SK-N-DZ (cell line): ENCODE measurements around the gene HOXA3. TPM values are rescaled to one million over a fixed set of nuclear protein-coding genes. Genes with fewer than 3 reads are reported as not detected.
A peak's percentile ranks its signal among the peaks of the same experiment; 100 is the strongest.

ENCODE experiments used
- DNase-seq: peaks from one replicate; pipeline ENCODE4 v3.0.0-alpha.2; 2015; ENCODE audit warnings: low spot score
- polyA plus RNA-seq, 2 experiments: library from polyadenylated mRNA; depleted of rRNA; stranded (reverse); fragments of >200 nt; gene quantifications; 2 replicates each; pipeline ENCODE4 v1.2.3, GENCODE V29; 2014

Gene HOXA3
- polyA plus RNA-seq (2014; cell fraction: cytosol; rRNA removed): not detected in 2 replicates
- not detected in 2 replicates for polyA plus RNA-seq (2014; cell fraction: nucleus; rRNA removed)

DNA sequence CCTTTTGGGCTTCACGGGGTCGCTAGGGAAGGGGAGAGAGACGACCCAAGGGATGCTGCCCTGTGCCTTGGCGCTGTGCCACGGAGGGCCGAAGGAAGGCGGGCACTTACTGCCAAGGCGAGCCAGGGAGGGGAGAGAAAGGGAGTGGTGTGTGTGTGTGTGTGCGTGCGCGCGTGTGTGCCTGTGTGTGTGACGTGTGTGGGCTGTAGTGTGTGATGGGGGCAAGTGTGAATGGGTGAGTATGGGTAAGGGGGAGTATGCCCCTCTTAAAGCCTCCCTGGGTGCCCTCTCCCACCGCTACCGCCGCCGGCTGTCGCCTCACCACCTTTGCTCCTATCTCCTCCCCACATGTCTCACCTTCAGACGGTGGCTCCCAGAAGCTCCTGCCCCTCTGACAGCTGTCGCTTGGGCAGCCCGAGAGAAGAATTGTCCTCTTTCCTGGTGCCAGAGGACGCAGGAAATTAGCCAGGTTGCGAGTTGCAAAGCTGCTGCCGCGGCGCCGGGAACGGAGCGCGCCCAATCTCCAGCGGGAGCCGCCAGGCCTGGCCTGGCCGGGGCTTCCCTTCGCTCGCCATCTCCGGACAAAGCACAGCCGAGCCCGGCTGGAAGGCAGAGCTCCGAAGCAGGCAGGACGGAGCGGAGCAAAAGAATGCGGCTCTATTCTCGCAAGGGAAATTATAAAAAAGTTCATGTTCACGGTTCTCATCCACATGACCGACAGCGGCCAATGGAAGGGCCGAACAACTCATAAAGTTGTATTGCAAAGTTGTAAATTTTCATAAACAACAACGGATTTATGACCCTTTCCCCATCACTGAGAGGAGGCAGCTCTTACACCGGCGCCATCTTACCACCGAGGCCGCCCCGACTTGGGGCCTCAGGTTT is at the start of gene HOXA3:
HOXA3 (minus strand) TSS at position 653 of the 885 bp plus-strand sequence. CDS start 41,943 bp downstream, outside the sequence.
- no peak for DNase-seq

DNA sequence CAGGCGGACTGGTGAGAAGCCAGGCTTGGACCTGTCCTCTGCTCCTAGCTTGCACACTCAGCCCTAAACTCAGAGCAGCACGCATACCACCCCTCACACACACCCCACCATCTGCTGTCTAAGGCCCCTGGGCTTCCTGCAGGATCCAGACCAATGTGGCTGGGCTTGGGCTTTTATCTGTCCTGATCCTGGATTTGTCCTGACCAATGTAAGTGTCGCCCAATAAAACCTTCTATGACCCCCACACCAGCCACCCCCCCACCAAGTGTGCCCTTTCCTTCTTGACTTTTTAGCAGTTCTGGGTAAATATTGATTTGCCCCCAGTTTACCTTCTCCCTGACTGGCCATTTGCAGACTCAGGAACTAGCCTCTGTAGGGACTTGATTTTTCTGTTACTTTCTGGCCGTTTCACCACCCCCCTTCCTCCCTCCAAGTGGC is 49.2 kb upstream of the HOXA3 start:
- no peak for DNase-seq

DNA sequence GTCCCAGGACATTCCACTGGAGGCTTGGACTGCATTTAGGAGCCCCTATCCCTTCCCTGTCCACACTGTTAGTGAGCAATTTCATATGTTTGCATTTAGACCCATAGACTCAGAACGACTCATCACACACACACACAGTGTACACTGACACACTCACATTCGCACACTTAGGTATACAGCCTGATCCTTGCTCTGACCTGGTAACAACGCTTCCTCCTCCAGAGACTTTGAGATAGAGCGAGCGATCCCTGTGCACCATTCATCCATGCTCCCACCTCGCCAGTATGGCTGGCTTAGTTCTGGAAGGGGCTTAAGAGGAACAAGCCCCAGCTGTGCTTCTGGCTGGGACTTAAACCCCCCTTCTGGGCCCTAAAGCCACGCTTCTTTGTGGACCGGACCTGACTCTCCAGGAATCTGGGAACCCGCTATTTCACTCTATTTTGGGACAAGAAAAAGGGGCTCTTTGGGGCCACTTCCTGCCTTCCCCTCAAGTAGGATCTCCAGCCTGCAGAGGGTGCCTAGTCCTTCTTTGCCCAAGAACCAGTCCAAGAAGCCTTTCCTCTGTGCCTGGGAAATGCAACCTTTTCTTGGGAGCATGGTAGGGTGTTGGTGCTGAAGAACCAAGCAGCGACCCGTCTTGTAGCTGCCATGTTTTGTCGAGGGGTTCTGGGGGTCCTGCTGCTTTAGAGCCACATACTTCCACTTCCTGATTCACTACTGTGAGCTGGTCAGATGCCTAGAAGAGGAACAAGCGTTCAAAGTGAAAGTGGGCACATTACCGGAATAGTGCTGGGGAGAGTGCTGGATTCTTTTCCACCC is 48.6 kb upstream of the HOXA3 start:
- DNase-seq: no peak

DNA sequence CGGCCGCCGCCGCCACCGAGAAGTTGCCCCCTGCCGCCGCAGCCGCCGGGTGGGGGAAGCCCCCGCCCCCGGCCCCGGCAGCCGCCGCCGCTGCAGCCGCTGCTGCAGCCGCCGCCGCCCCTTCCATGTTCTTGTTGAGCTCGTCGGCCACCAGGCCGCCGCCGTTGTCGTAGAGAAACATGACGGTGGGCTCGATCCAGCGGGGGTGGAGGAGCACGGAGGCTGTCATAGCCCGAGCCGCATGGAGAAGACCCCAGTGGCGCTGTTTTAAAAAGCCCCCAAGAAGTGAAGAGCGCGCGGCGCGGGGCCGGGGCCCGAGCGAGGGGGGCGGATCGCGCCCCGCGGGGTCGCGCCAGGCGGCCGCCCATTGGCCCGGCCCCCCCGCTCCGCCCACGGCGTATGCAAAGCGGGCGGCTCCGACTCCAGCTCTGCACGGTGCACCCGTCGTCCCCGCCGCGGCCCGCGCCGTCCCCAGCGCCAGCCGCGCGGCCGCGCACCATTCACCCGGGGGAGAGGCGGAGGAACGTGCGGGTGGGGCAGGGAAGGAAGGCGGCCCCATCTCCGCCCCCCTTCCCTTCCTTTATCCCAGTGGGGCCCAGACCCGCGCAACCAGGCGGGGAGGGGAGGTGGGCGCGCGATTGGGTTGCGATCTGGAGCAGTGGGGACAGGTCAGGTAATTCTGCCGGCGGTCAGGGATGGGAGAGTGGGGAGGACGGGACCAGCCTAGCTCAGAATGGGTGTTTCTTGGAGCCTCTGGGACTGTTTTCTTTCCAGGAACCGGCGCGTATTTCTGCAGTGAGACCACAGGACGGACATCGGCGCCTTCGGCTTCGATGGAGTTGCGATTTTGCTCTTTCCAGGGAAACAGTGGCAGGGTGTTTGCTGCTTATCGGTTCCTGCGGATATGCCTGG is 47.7 kb upstream of the HOXA3 start, which contains the start of gene HOXA13:
HOXA13 (minus strand) TSS at position 243 of the 912 bp plus-strand sequence; CDS start at position 229, 14 bp downstream.
- peak; percentile 52 for DNase-seq

DNA sequence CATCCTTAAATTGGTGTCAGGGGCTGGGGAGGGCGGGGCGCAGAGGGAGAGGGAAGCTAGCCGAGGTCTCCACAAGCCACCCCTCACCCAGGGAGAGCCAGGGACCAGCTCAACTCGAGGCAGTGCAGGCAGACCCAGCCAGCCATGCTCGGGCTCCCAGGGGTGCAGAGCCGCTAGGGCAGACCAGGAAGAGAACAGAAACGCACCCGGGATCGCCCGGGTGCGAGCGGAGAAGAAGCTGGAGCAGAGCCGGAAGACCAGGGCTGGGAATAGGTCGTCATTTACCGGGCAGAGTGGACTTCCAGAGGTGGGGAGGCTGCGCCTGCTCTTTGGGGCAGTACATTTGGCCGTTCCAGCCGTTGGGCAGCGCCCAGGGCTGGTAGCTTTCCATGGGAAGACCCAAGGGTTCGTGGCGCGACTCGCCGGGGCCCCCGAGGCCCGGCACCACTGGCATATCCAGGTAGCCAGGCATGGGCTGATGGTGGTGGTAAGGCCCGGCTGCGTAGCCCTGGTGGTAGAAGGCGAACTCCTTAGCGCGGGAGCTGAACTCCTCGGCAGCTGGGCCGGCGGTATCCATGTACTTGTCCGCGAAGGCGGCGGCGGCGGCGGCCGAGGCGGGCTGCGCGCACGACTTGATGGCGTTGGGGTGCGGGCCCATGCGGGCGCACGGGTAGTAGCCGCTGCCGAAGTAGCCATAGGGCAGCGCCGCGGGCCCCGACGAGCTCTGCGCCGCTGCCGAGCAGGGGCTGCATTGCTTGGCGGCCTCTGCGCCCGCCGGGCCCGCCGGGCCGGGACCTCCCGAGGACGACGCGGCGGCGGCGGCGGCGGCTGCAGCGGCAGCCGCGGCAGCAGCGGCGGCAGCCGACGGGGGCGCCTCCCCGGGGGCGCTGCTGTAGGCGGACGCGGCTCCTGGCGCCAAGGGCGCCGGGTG is 46.8 kb upstream of the HOXA3 start:
- DNase-seq: no peak

DNA sequence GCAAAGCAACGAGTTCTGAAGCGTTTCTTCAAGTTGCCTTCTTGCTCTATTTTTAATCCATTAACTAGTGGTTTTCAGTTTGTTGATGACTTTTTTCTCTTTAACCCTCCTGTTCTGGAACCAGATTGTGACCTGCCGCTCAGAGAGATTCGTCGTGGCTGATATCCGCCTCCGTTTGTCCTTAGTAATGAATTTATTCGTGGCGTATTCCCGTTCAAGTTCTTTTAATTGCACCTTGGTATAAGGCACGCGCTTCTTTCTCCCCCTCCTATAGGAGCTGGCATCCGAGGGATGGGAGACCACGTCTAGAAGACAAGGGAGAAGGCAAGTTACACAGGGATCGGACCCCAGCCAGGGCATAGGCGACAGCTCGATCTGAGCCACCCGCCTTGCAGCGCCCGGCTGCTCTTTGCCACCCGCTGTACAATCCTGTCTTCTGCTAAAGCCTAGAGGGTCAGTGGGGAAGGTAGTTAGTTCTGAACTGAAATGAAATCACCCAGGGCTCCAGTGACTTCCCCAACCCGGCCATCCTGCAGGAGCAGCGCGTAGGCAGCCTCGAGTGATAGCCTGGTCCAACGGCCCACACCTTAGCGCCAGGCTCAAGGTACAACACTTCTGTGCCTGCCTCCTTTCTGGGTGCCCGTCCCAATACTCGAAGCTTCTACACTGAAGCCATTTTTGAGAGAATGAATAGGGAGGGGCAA is 45.9 kb upstream of the HOXA3 start:
- DNase-seq: no peak

DNA sequence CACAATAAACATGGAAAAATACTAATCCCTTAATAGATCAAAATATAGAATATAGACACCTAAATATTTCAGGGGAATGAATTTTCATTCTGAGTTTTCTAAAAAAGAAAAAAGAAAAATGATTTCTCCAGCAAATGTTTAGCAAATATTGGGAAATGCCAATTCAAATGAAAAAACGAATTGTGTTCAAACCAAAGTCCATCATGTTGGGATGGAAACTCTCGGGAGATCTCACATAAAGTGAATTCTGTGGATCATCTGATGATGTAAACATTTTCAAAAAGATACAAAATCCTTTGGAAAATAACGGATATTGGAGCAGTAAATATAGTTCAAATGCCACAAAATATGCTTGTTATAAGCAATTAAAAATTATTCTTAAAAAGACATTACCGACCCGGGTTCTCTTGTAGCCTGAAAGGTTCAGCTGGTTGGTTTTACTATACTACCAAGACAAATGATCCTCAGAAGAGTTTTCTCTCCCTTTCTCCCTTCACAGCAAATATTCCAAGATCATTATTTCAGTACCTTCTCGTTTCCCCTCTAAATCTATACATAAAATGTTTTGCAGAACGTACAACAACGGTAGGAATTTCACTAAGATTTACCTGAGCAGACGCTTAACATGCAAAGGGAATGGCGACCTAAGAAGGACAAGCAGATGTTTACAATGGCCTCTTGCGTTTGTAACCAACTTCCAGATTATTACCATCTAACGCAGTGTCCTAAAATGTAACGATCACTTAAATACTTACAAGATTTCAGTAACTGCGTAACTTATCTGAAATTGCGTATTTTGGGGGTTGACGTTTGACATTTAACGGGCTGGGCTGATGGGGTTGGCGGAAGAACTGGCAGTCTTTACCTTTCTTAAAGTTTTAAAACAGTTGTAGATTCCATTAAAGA is 45.0 kb upstream of the HOXA3 start:
- no peak for DNase-seq

DNA sequence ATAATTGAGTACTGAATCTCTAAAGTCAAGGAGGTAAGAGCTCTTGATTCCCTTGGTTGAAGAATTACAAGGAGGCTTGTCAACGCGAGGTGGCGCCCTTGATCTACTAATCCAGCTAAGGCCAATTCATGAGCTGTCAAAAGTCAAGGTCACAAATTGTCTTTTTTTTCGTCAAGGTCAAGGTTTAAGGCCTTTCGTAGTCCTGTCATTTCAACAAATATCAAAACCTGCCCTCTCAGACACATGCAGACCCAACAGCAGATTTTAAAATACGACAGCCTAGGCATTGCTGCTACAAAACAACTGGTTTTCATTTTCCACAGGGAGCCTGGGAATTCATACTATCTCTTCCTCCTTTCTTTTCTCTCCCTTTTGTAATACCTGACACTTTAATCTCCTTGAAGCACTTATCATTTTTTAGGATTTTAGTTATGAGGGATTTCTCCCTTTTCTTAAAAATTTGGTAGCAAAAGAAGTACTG is 43.9 kb upstream of the HOXA3 start:
- DNase-seq: peak; percentile 77

DNA sequence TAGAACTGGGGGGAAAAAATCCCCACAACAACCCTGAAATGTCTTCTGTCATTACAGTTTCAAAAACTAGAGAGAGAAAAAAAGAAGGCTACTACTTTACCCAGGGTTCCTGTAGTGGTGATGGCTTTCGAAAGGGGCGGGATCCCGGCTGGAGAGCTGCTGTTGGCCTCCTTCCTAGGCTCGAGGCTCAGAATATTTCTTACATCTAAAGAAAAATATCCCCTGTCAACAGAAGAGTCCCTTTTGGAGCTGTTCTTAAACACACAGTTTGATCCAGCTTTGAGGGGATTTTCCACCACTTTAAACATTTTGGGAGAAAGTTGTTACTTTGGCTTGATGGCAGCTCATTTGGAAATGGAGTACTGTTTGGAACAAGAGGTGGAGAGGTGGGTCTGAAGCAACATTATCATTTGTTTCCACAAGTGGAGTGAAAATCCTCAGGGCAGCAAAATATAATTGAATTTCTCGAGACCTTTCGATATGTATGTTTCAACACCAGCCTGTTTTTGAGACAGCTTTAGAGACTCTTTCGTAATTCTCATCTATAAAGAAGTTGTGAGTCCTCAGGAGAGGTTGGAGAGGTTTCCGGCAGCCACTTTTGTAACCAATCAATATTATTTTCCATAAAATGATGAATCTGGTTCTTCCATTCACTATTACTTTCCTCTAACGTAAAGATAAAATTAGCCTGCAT is 42.5 kb upstream of the HOXA3 start:
- DNase-seq: no peak

DNA sequence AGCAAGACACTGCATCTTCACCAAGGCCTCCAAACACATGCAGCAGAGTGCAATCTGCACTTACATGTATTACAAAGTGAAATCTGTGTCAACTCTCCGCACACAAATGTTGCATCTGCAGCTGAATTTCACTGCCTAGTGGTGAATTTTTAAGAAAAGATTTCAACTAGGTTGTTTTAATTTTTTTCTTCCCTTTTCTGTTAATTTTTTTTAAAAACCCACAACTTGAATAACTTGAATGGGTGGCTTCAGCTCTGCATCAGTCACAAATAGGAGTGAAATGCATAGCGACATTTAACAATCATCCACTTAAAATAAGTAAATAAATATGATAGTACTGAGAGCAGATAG is 41.6 kb upstream of the HOXA3 start:
- DNase-seq: no peak

DNA sequence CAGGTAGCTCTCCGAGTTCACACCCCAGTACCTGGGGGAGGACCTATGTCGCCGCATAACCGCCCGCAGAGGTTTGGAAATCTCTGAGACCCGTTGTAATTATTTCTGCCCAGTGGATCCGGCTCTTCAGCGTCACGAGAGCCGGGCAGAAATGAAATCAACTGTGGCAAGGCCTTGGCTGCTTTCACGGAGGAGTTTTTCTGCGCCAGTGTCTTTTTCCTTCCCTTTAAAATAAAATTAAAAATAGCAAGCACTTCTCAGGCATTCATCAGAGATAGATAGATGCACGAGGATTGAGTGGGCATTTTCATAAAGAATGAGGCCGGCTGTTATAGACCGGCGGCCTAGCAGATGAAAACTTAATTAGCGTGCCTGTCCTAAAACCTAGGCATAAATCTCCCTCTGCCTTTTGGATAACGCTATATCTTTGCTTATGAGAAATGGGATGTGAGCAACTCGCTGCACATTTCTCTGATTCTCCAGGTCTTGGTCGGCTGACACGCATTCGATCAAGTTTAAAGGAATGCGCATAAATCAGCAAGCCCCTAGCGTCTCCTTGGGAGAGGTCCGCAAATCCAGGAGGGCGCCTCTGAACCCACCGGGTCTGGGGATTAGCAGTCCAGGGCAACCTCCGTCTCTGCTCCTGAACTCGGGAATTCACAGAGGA is 41.1 kb upstream of the HOXA3 start:
- DNase-seq: no peak

DNA sequence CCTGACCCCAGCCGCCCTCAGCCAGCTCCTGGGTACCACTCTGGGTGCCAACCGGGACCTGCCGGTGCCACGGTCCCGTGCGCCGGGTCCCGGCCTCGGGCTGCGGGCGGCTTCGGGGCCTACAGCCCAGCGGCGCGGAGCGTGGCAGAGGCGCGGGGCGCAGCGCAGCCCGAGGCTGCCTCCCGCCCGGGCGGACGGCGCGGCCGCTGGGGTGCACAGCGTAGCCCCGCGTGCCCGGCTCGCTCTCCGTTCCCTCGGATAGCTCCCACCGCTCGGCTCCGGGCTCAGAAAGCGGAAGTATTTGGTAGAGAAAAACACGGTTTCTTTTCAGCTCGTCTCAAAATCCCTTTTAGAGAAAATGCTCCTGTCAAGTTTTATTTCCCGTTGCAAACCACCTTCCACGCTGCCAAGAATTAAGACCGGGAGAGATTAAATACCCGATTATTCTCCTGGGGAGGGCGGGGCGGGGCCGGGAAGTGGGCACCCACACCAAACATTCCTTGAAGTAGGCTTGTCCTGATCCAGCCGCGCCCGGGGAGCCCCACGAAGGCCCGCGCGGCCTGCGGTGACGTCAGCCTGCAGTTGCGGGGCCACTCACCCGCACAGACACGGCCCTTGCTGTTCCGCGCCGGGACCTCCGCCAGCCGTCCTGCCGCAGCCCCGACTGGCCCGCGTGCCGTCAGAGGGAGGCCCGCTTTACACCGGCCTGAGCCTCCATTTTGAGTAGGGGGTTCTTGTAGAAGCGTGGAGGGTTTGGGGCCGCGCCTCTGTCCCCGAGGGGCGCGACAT is 40.4 kb upstream of the HOXA3 start:
- DNase-seq: no peak

DNA sequence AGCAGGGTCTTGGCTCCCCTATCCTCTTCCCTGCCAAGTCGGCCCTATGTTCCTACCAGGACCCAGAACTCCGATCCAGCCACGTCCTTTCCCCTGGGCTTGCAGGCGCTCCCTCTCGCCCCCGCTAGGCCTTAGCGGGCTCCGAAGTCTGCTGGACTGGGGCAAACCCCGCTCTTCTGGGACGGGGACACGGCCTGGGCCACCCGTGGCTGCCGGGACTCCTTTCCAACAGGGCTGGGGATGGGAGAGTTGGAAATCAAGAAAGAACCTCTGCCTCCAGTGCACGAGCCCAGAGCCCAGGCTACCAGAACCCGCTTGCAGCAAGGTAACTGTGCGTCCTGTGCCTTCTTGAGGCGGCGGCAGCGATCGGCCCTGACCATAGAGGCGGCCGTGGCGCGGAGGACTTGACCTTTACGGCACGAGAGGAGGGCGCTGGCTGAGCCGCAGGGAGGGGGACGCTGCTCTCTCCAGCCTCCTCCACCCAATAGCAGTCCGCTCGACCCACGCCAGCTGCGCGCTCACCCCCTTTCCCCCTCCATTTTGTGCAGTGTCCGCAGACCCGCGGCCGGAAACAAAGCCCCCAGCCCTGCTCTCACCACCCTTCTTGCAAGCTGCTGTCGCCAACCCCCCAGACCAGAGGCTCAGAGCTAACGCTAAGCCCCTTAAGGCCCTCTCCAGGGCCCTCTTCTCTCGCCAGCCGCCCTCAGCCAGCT is 39.6 kb upstream of the HOXA3 start:
- DNase-seq: no peak

DNA sequence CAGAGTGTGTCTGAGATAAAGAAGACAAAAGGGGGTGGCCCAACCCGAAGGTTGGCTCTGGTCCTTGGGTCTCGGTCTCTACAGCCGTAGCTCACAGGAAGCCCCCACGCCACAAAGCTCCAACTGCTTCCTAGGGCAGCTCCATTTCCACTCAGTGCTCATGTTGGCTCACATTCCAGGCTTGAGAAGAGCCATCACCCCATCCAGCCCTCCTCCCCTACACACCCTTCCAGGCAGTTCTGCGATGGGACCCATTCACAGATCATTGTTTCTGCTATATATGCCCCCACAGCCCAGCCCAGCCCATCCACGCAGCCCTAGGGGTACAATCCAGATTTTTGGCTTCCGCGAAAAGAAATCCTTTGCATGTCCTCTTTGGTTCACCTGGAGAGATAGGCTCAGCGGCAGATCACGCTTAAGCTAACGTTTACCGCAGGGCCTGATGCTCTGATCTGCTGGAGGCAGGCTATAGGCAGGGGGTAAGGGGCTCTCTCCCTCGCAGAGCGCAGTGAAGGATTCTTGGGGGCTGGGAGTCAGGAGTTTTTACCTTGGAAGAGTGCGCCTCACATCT is 38.9 kb upstream of the HOXA3 start:
- no peak for DNase-seq
